GM23338 (cell line): Measurements from ENCODE around the gene PDCD4. TPM values are rescaled to one million over a fixed set of nuclear protein-coding genes. Genes with fewer than 3 reads are reported as not detected.

Experiments
- ATAC-seq: fragments of 200-7000 bp; cut with Tn5 transposase; 3 replicates; pipeline ENCODE4 v1.9.1; 2020
- DNase-seq: peaks from one replicate; pipeline ENCODE4 v3.0.0-alpha.2; 2015; ENCODE audit warnings: low spot score
- H2AFZ ChIP-seq: fragments of 200-600 bp; sonication (generic); 2 replicates; pipeline ENCODE4 v1.8.0; 2016; ENCODE audit warnings: antibody characterized with exemption, mild to moderate bottlenecking, moderate library complexity
- H3F3A ChIP-seq: fragments of 200-600 bp; sonication (generic); replicated peaks from 2 replicates; pipeline ENCODE4 v1.8.0; 2017; ENCODE audit warnings: antibody characterized with exemption, mixed run types, low read depth
- H3K27ac ChIP-seq: fragments of 200-600 bp; sonication (generic); 2 replicates; pipeline ENCODE4 v1.6.1; 2016; ENCODE audit warnings: low read depth
- H3K27me3 ChIP-seq: fragments of 200-600 bp; sonication (generic); 2 replicates; pipeline ENCODE4 v1.8.0; 2016; ENCODE audit warnings: mild to moderate bottlenecking, mixed run types, moderate library complexity; ENCODE audit not compliant: insufficient read depth
- H3K36me3 ChIP-seq: fragments of 200-600 bp; sonication (generic); 2 replicates; pipeline ENCODE4 v1.8.0; 2016; ENCODE audit warnings: mild to moderate bottlenecking; ENCODE audit not compliant: insufficient read depth
- H3K4me1 ChIP-seq: fragments of 200-600 bp; sonication (generic); 2 replicates; pipeline ENCODE4 v1.8.0; 2016; ENCODE audit warnings: mild to moderate bottlenecking, moderate library complexity; ENCODE audit not compliant: insufficient read depth
- H3K4me2 ChIP-seq: fragments of 200-600 bp; sonication (generic); 2 replicates; pipeline ENCODE4 v1.7.1; 2017; ENCODE audit warnings: mixed run types
- H3K4me3 ChIP-seq: fragments of 200-600 bp; sonication (generic); 2 replicates; pipeline ENCODE4 v1.6.1; 2016; ENCODE audit warnings: mixed run types
- H3K79me2 ChIP-seq: fragments of 200-600 bp; sonication (generic); replicated peaks from 2 replicates; pipeline ENCODE4 v1.8.0; 2017; ENCODE audit warnings: mild to moderate bottlenecking; ENCODE audit not compliant: insufficient read depth
- H3K9me2 ChIP-seq: fragments of 200-600 bp; sonication (generic); 2 replicates; pipeline ENCODE4 v1.8.0; 2017; ENCODE audit not compliant: insufficient read depth
- H4K20me1 ChIP-seq: fragments of 200-600 bp; sonication (generic); replicated peaks from 2 replicates; pipeline ENCODE4 v1.8.0; 2017; ENCODE audit warnings: mild to moderate bottlenecking; ENCODE audit not compliant: insufficient read depth
- H3K27ac Mint-ChIP-seq: 2 replicates; pipeline ENCODE4 v1.8.0; 2020; ENCODE audit warnings: inconsistent platforms, mild to moderate bottlenecking, moderate library complexity, mixed read lengths
- H3K27me3 Mint-ChIP-seq: 3 replicates; pipeline ENCODE4 v1.8.0; 2022; ENCODE audit warnings: low read depth, mild to moderate bottlenecking, moderate library complexity, mixed read lengths, inconsistent platforms; ENCODE audit not compliant: insufficient read depth, poor library complexity
- H3K36me3 Mint-ChIP-seq: 3 replicates; pipeline ENCODE4 v1.8.0; 2021; ENCODE audit warnings: low read depth, mild to moderate bottlenecking, inconsistent platforms, moderate library complexity, mixed read lengths
- H3K4me1 Mint-ChIP-seq: 3 replicates; pipeline ENCODE4 v1.8.0; 2020; ENCODE audit warnings: mild to moderate bottlenecking, inconsistent platforms, mixed read lengths
- H3K4me3 Mint-ChIP-seq: 3 replicates; pipeline ENCODE4 v1.8.0; 2021; ENCODE audit warnings: moderate library complexity, mild to moderate bottlenecking, inconsistent platforms, mixed read lengths
- H3K9me3 Mint-ChIP-seq: 3 replicates; pipeline ENCODE4 v1.8.0; 2020; ENCODE audit warnings: moderate library complexity, mild to moderate bottlenecking, inconsistent platforms, mixed read lengths
- CREB1 ChIP-seq: fragments of 250-450 bp; sonication (Bioruptor Pico); IDR thresholded peaks from 2 replicates; pipeline ENCODE4 v1.5.0; 2020; ENCODE audit warnings: low read depth, mild to moderate bottlenecking, moderate library complexity
- CTCF ChIP-seq, 2 experiments: fragments of 200-600 bp in 1 of 2; sonication (generic) in 1 of 2; conservative IDR thresholded peaks; 2 replicates each; pipeline versions ENCODE4 v1.5.1 to v1.6.1; 2016 to 2017; ENCODE audit warnings: antibody characterized with exemption in 2 of 2, low read depth in 2 of 2, mild to moderate bottlenecking in 2 of 2, moderate library complexity in 1 of 2
- ETS1 ChIP-seq: IDR thresholded peaks from 2 replicates; pipeline ENCODE4 v1.6.1; 2016; ENCODE audit warnings: antibody characterized with exemption
- EZH2 ChIP-seq: fragments of 200-600 bp; sonication (generic); IDR thresholded peaks from one replicate; pipeline ENCODE4 v1.8.0; 2017; ENCODE audit warnings: antibody characterized with exemption, mild to moderate bottlenecking, low read depth; ENCODE audit not compliant: unreplicated experiment
- EZH2phosphoT487 ChIP-seq: fragments of 200-600 bp; sonication (generic); IDR thresholded peaks from one replicate; pipeline ENCODE4 v1.8.1; 2018; ENCODE audit warnings: antibody characterized with exemption; ENCODE audit not compliant: unreplicated experiment
- POLR2AphosphoS5 ChIP-seq: IDR thresholded peaks from 2 replicates; pipeline ENCODE4 v1.6.1; 2016; ENCODE audit warnings: antibody characterized with exemption, low read depth
- REST ChIP-seq: IDR thresholded peaks from one replicate; pipeline ENCODE4 v1.6.1; 2018; ENCODE audit warnings: antibody characterized with exemption; ENCODE audit not compliant: unreplicated experiment
- STAT1 ChIP-seq: IDR thresholded peaks from one replicate; pipeline ENCODE4 v1.6.1; 2016; ENCODE audit warnings: antibody characterized with exemption; ENCODE audit not compliant: unreplicated experiment
- ZNF114 ChIP-seq: fragments of 250-450 bp; sonication (Bioruptor Pico); IDR thresholded peaks from 2 replicates; pipeline ENCODE4 v1.5.0; 2020; ENCODE audit warnings: mild to moderate bottlenecking, moderate library complexity
- ZNF331 ChIP-seq: fragments of 250-450 bp; sonication (Bioruptor Pico); IDR thresholded peaks from 2 replicates; pipeline ENCODE4 v1.5.0; 2020; ENCODE audit warnings: low read depth, mild to moderate bottlenecking, moderate library complexity
- polyA plus RNA-seq: library from polyadenylated mRNA; unstranded; fragments of >200 nt; fragmentation: Nextera tagmentation; extraction: Ambion mirVana; gene quantifications from 2 replicates; pipeline ENCODE4 v1.2.1, GENCODE V29; 2016
- total RNA-seq: library from RNA; depleted of rRNA; stranded (reverse); fragments of >200 nt; shearing (Covaris generic); gene quantifications from 2 replicates; pipeline ENCODE4 v1.2.3, GENCODE V29; 2014

The PDCD4 gene
- total and polyA plus RNA-seq, 2 experiments from 2014 or later = 10.1 to 18.0 TPM

DNA sequence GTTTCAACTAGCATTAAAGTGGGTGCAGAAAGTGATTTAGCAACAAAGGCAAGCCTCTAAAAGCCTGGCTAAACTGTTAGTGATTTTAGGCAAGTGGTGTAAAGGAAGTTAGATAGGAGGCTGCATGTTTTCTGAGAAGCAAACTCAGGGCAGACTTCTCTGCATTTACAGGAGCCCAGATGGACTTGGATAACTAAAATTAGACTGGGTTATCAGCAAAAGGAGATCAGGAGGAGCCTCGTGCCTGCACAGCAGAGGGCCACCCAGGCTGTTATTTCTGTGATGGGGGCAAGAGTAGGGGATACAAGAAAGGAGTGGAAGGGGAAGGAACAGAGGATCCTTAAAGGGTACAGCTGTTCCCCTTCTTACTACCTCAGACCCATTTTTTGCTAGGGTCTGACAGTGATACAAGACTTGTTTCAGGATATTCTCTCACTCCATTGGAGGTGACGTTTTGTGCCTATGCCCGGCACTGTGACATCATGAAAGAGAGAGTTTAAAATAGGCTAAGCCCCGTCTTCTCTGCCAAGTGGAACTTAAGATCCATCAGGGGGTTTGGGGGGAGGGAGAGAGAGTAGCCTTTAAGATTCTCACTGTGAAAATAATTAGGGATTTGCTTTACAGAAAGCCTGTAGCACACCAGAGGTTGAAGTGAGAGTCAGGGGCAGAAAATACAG, 49.6 kb upstream of the PDCD4 start (continued):
- TF ChIP-seq ETS1 = no peak
- no peak for TF ChIP-seq STAT1
- TF ChIP-seq CTCF (conservative IDR thresholded peaks at IDR 0.05; ENCODE audit: low read depth in 2 of 2) = no peak
- no peak for TF ChIP-seq CREB1 (CRISPR knock-in tag)

DNA sequence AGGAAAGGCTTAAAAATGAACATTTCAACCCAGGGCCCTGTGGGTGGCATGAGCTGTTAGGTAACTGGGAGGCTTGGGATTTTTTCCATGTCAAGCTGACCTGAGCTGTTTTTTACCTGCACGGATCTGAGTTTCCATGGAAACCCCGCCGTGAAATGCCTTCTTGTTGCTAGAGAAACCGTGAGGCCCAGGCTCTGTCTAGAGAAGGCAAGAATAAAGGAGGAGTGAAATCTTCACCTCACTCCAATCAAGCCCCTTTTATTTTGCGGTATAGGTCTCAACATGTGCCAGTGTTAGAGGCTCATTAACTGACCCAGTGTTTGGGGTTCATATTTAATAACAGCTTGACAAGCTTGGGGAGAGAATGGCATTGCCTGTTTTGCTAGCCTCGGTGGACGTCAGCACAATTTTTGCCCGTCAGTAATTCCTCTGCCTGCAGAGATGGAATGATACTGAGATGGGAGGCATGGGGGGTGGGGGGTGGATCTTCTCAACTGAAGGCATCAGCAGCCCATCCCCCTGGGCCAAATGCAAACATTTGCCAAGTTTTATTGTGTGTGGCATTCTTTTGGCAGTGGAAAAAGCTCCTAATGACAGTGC, 48.9 kb upstream of the PDCD4 start:
- Histone ChIP-seq H4K20me1 (no peaks in the 10 kb centered on the region), H3F3A (no peaks in the 10 kb centered on the region), H3K9me2 (no peaks in the 10 kb centered on the region), H2AFZ (0 out of 2 replicates have a peak overlapping the region, but pooled peaks have one; percentile 9), H3K36me3 (no peaks in the 10 kb centered on the region), H3K4me1 (peaks cover 17% of the 10 kb centered on the region), H3K27ac (no peak overlapping the region), H3K4me2 (peak overlapping the region; percentile 22; the same call in 1 of the 2 replicates), H3K27me3 (no peaks in the 10 kb centered on the region), H3K79me2 (no peaks in the 10 kb centered on the region), H3K4me3 (no peak overlapping the region)
- Mint-ChIP-seq H3K36me3 (no peaks in the 10 kb centered on the region), H3K27ac (peak overlapping the region; percentile 91), H3K4me3 (peak overlapping the region; percentile 44), H3K4me1 (peaks cover 25% of the 10 kb centered on the region), H3K27me3 (peaks cover 6% of the 10 kb centered on the region), H3K9me3 (no peaks in the 10 kb centered on the region)
- DNase-seq (peak; percentile 83), ATAC-seq (peak; percentile 89)
- TF ChIP-seq ZNF114 (CRISPR knock-in tag) = no peak
- no peak for TF ChIP-seq EZH2
- TF ChIP-seq POLR2AphosphoS5 = no peak
- no peak for TF ChIP-seq ETS1
- TF ChIP-seq CREB1 (CRISPR knock-in tag) = no peak
- no peak for TF ChIP-seq CTCF (conservative IDR thresholded peaks at IDR 0.05; ENCODE audit: low read depth in 2 of 2)
- no peak for TF ChIP-seq ZNF331 (CRISPR knock-in tag)
- no peak for TF ChIP-seq EZH2phosphoT487
- no peak for TF ChIP-seq REST
